ENCODE data around the gene APEX1.

GRCh38 chr14:20498622-20499021 lies 43.6 kb downstream of the APEX1 start:
- no peak for TF ChIP-seq GATA2 (IDR thresholded peaks at IDR 0.05; ENCODE audit: low read depth, low read length)
- TF ChIP-seq GATA3 (IDR thresholded peaks at IDR 0.05; ENCODE audit: low read depth, low read length): no peak

Measured in SH-SY5Y (cell line).